ENCODE results near the gene ZNF785.
"Not testable (repeated sequence)": the region's sequence is repeated elsewhere in the genome, so short reads cannot be mapped to it uniquely, and the experiment has no call there.

The ZNF785 gene

DNA sequence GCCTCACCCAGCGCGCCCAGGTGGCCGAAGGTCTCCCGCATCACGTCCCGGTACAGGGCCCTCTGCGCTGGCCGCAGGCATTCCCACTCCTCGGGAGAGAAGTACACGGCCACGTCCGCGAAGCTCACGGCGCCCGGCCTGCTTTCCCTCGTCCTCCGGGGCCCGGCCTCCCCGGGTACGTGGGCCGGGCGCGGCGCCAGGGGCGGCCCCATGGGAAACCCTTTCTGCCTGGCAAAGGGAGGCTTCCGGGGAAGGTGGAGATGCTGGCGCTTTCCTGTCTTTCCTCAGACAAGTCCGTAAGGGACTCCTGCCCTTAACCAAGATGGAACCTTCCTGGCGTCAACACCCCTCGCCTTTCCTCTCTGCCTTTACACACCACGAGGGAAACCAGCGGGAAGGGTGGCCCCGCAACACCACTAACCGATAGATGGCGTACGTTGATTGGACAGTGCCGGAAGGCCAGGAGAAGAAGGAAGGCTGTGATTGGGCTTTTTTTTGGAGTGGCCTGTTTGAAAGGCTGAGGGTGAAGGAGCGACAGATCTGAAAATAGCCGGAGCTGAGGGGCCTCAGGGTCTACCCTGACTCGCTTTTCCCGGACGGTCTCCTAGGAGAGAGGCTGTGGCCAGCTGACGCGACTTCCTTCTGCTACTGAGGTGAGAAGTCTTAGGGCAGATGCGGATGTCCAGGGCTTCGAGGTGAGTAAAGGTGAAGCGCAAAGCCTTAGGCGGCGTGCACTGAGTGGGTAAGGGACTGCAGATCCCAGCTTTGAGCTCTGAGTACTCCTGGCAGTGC, at the start of gene ZNF785:
Gene ZNF785 (minus strand): TSS at position 298 of the 792 bp plus-strand sequence. CDS start 86 bp downstream, at position 212.
- DNase-seq (ENCODE audit: low read depth in 2 of 2): peak; percentile 76 to 86

DNA sequence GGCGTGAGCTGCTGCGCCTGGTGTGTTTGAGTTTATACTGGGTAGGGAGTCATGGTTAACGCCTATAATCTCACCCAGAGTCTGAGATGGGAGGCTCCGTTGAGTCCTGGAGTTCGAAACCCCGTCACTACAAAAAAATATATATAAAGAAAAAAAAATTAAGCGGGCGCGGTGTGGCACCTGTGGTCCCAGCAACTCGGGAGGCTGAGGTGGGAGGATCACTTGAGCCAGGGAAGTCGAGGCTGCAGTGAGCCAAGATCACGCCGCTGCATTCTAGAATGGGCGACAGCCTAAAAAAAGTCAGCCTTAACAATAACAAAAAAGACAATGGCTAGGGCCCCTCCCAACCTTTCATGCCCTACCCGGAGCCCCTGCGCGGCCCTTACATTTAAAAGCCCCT, 48.0 kb upstream of the ZNF785 start:
- no peak for DNase-seq (ENCODE audit: low read depth in 2 of 2)

DNA sequence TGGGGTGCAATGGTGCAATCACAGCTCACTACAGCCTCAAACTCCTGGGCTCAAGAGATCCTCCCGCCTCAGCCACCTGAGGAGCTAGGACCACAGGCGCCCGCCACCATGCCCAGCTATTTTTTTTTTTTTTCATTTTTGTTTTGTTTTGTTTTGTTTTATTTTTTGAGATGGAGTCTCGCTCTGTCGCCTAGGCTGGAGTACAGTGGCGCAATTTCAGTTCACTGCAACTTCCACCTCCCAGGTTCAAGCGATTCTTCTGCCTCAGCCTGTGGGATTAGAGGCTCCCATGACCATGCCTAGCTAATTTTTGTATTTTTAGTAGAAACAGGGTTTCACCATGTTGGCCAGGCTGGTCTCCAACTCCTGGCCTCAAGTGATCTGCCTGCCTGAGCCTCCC, 47.0 kb upstream of the ZNF785 start:
- not testable (repeated sequence) for DNase-seq (ENCODE audit: low read depth in 2 of 2)

DNA sequence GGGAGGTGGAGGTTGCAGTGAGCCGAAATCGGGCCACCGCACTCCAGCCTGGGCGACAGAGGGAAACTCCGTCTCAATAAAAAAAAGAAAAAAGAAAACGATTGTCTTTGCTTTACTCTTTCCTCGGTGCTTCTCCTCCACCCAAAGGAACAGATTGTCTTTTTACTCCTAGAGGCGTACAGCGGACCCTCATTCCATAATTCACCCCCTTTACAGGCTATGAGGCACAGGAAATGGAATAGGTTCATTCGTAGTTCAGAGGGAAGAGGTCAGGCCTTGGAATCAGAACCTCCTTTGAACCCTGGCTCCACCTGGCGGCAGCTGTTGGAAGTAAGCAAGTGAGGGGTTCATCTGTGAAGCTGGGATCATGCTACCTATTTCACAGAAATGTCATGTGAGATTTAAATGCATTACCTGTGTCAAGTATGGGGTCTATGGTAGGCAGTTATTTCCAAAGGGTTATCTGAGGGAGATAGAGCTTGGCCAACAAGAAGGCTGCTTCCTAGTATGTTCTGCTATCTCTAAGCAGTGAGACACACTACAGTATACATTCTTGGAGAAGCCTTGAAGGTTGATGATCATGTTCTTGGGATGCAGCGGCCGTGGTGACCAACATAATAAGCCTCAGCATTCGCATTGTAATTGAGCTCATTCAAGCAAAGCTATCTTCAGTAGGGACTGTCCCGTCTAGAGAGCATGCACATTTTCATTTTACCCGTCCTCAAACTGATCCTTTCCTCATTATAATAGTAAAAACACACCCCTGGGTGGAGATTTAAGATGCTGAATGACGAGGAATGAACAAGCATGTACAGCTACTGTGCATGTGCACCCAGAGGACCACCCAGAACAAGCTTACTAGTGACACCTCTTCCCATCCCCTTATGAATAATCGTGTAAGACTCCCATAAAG, 43.4 kb upstream of the ZNF785 start:
- DNase-seq (ENCODE audit: low read depth in 2 of 2): peak; percentile 77 to 90

DNA sequence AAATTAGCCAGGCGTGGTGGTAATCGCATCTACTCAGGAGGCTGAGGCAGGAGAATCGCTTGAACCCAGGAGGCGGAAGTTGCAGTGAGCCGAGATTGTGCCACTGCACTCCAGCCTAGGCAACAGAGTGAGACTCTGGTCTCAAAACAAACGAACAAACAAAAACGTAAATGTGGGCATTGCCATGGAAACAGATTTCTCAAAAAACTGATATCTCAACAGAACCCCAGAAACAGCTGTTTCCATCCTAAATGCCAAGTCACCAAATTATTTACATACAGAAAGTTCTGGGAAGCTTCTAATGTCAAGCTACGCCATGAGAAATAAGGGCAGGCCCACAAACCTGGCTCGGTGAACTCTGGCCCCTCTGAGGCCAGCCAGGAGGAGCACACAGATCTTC, 40.7 kb upstream of the ZNF785 start:
- DNase-seq (ENCODE audit: low read depth in 2 of 2): no peak

DNA sequence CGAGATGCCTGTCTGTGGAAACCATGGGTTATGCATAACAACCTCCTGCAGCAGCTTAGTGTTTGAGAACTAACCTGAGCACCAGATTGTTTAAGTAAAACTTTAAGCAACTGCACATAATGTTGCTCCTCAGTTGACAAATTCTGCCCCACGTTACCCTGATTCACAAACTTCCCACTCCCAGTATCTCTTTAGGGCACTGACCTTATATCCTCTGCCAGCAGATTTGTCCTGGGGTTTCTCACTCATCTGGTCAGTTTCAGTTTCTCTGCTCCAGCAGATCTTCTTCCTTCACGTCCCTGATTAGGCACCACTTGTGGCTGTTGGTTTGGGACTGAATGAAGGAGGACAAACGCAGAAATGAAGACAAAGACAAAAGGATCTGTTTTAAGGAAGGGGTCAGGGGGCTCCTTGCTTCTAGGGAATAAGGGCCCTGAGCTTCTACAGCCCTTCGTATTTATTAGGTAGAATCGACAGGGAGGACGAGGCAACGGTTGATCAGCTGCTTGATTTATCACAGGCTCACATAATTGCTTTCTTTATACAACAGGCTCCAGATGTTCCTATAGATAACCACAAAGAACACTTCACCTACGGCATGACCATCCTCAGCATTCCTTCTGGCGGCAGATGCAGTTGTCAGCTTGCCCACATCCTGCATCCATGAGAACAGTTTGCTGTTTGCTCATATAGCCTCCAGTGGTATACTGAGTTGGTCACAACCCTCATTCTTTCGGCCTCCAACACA, 38.2 kb upstream of the ZNF785 start:
- DNase-seq (ENCODE audit: low read depth in 2 of 2): no peak

DNA sequence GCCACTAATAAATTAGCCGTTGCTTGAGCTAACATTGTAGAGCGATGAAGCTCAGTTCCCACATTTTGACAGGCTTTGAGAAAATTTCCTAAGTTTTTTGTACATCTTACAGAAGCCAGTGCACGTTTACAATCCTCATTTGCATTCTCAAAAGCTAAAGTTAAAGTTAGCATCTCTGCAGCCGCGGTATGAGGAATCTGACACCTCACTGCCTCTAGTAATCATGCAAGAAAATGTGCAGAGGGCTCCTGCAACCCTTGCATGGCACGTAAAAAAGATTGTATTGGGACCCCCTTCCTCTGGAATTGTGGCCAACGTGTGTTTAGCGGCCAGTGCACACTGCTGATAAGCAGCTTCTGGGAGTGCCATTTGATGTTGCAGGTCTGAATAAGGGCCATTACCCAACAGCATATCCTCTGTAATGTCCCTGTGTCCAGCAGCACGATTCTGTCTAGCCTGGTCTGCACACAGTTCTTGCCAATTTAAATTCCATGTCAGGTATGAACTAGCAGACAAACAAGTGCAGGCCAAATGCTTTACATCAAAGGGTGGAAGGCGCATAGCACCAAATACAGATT, 37.0 kb upstream of the ZNF785 start:
- DNase-seq (ENCODE audit: low read depth in 2 of 2): no peak

DNA sequence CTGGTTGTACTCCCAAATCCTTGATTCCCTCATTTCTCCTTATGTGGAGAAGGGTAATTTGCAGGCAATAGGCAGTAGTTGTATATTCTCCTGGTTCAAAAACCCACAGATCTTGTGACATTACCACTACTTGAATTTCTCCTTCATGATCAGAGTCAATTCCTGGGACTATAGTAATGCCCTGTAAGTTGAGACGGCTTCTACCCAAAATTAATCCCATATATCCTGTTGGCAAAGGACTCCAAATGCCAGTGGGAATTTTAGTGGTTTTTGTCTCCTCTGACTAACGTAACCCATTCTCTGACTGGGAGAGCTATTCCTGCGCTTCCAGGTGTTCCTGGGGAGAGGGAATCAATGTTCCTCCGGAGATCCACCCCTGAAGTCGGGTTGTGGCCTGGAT, 36.3 kb upstream of the ZNF785 start:
- DNase-seq (ENCODE audit: low read depth in 2 of 2): no peak

DNA sequence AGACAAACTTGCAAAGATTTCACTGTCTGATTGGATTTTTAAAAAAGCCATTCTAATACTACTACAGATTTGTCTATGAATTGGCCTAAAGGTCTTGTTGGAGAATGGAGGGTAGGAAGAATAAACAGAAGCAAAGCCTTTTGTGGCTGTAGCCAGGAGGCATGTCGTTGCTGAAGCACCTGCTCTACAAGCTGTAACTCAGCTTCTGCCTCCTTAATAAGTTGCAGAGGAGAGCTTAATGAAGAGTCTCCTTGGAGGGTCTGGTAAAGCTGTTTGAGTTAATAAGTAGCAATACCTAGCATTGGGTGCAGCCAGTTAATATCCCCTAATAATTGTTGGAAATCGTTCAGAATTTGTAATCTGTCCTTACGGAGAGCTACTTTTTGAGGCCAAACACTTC, 34.7 kb upstream of the ZNF785 start:
- no peak for DNase-seq (ENCODE audit: low read depth in 2 of 2)

DNA sequence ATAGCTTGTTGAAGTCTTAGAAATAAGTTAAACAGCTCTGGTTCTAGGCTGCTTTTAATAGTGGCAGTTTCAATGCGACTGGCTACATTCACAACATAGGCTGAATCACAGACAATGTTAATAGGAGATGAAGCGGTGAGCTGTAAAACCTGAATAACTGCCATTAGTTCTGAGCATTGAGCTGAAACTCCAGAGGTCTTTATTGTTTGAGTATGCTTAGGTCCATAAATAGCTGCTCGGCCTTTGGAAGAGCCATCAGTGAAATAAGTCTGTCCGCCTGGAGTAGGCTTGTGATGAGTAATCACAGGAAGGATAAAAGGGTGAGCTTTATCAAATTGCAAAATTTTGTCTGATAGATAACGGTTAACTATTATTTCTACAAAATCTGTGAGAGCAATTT, 34.1 kb upstream of the ZNF785 start:
- no peak for DNase-seq (ENCODE audit: low read depth in 2 of 2)

DNA sequence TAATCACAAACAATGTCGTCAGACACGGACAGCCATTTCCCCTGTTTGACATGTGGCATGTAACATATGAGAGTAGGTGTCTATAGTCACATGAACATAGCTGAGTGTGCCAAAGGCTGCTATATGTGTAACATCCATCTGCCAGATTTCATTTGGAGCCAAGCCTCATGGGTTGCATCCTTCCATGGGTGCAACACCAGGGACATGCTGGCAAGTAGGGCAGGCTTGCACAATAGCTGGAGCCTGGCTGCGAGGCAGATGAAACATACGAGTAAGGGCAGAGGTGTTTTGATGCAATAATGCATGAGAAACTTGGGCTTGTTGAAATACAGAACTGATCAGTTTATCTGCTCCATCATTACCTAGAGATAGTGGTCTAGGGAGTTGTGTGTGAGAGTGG, 33.7 kb upstream of the ZNF785 start:
- DNase-seq (ENCODE audit: low read depth in 2 of 2): no peak

DNA sequence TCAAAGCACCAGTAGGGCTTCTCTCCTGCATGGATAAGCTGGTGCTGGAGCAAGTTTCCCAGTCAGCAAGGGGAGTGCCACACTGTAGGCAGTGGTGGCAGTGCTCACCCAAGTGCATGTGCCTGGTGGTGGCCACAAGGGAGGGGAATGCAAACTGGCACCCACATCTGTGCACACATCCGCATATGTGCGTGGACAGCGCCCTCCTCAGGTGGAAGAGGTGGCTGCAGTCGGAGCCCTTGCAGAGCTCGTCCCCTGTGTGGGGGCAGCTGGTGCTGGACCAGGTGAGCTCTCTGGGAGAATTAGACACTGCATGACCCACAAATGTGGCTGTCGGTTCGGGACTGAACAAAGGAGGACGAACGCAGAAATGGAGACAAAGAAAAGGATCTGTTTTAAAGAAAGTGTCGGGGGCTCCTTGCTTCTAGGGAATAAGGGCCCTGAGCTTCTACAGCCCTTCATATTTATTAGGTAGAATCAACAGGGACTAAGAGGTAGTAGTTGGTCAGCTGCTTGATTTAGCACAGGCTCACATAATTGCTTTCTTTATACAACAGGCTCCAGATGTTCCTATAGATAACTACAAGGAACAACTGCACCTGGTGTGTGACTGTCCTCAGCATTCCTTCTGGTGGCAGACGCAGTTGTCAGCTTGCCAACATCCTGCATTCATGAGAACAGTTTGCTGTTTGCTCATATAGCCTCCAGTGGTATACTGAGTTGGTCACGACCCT, 30.0 kb upstream of the ZNF785 start:
- peak; percentile 67 to 87 for DNase-seq (ENCODE audit: low read depth in 2 of 2)

DNA sequence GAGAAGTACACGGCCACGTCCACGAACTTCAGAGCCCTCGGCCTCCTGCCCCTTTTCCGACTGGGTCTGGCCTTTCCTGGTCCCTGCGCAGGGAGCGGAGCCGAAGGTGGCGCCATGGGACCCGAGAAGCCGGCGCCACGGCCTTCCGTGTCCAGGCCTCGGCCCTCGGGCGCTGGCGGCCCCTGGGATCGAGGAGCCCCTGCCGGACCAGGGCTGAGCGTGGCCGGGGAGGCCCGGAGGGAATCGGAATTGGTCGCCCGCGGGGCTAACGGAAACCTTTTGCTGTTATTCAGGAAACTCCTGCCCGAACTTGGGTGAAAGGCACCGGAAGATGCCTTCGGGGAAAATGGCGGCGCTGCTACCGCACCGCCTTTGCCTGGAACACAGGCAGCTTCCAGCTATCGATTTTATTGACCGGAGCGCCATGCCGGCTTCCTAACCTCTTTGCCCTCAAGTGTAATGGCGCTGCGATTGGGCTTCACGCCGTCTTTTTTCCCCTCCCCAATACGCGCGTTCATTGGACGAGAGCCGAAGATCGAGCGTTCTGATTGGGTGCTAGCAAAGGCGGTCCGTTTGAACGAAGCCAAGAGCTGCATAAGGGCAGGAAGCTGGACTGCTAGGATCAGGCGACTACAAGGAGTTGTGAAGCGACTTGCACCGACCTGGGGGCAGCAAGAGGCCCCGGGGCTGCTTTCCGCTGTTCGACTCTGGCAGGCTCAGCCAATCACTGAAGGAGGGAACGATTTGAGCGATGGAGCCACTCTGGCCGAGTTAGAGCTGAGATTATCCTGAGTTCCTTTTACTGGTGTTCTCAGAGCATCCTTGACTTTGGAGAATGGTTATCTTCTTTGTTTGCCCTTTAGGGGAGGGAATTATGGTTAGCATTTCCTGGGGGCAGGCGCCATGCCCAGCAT, 24.7 kb upstream of the ZNF785 start, which contains the start of gene ZNF689:
Gene ZNF689 (minus strand): TSS at position 464 of the 914 bp plus-strand sequence. CDS start 348 bp downstream, at position 116.
- DNase-seq (ENCODE audit: low read depth in 2 of 2): peak; percentile 76 to 88

DNA sequence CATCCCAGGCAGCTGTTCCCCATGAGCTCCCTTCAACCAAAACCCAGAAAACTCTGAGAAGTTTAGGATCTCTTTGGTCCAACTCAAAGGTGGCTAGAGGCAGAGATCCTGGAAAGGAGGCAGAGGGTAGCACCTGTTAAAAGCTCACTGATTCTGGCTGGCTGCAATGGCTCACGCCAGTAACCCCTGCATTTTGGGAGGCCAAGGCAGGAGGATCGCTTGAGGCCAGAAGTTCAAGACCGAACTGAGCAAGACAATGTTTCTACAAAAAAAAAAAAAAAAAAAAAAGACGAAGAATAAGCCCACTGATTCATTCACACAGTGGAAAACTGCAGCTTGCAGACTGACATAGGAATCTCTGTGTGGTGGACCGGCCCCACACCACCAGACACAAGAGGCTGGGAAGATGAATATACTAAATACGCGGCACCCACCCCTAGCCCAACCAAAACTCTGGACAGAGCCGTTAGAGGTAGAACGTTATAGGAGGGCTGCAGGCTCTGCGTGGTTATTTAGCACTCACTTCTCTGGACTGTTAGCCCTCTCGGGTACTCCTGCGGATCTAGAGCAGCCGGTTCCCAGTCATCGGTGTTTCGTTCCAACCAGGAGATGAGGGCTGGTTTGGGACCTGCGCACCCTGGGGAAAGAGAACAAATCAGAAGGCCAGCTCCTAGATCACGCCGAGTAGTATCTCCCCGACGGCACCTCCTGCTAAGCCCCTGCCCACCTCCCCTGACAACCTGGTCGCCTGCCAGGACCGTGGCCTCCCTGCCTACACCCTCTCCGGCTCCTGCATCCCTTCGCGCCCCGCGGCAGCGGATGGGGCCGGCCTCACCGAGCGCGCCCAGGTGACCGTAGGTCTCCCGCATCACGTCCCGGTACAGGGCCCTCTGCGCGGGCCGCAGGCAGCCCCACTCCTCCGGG, 23.8 kb upstream of the ZNF785 start:
- DNase-seq (ENCODE audit: low read depth in 2 of 2): peak; percentile 26 to 27

DNA sequence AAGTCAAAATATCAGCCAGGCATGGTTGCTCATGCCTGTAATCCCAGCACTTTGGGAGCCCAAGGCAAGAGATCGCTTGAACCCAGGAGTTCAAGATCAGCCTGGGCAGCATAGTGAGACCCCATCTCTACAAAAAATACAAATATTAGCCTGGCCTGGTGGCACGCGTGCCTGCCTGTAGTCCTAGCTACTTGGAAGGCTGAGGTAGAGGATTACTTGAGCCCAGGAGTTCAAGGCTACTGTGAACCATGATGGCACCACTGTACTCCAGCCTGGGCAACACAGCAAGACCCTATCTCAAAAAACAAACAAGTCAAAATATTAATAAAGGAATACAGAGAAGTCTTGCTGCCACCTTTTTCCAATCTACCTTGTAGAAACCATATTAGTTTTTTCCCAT, 20.5 kb upstream of the ZNF785 start:
- no peak for DNase-seq (ENCODE audit: low read depth in 2 of 2)

DNA sequence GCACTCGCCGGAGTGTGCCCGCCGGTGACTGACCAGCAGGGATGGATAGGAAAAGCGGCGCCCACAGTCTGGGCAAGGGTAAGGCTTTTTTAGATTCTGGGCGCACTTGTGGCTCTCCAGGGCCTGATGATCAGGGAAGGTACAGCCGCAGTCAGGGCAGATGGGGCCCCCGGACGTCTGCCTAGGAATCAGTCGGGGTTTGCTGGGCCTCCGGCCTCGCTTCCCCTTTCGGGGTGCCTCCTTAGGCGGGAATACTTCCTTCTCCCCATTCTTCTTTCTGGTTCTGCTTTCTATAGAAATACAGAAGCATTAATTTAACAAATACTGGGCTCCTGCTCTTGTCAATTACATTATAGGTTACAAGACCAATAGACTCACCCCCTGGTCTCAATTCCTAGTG, 19.7 kb upstream of the ZNF785 start:
- DNase-seq (ENCODE audit: low read depth in 2 of 2): no peak

DNA sequence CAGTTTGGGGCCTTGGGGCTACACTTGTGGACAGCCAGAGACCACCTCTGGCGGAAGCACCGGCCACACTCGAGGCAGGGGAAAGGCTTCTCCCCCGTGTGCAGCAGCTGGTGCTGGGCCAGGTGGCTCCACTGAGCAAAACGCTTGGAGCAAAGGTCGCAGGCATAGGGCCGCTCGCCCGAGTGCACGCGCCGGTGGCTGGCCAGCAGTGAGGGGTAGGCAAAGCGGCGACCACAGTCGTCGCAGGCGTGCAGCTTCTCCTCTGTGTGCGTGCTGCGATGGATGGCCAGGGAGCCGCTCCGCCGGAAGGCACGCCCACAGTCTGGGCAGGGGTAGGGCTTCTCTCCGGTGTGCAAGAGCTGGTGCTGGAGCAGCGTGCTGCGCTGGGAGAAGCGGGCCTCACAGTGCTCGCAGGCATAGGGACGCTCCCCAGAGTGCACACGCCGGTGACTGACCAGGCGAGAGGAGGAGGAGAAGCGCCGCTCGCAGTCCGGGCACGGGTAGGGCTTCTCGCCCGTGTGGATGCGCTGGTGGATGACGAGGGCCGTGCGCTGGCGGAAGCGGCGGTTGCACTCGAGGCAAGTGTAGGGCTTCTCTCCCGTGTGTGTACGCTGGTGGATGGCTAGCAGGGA, 18.9 kb upstream of the ZNF785 start:
- no peak for DNase-seq (ENCODE audit: low read depth in 2 of 2)

DNA sequence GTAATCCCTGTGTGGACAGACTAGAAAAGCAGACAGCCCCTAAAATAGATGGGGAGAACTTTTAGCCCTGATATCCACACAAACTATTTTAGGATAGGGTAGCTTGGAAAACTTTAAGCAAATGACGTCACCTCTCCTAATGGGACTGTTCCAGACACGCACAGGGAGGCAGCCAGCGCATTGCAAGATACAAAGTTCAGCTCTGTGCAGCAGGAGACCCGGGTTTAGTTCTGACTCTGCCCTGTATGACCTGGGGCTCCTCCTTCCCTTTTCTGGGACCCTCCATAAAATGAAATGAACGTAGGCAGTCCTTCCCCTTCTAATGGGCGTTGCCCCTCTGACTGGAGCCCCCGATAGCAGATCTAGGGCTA, 18.4 kb upstream of the ZNF785 start:
- no peak for DNase-seq (ENCODE audit: low read depth in 2 of 2)
